ENCODE measurements around the gene RFTN1.

The RFTN1 gene

DNA sequence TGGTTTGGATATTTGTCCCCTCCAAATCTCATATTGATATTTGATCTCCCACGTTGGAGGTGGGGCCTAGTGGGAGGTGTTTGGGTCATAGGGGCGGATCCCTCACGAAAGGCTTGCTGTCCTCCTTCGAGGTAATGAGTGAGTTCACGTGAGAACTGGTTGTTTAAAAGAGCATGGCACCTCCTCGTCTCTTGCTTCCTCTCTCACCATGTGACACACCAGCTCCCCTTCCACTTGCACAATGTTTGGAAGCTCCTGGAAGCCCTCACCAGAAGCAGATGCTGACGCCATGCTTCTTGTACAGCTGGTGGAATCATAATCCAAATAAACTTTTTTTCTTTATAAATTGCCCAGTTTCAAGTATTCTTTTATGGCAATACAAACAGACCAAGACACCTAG, 38.6 kb downstream of the RFTN1 start:
- peaks cover 81% of the 10 kb centered on the region for H3K36me3 ChIP-seq (ENCODE audit: insufficient read depth, low read length)
- peaks cover 28% of the 10 kb centered on the region for H3K4me1 ChIP-seq (ENCODE audit: insufficient read depth, low read length, poor library complexity, severe bottlenecking)
- TF ChIP-seq, protein P1, sequence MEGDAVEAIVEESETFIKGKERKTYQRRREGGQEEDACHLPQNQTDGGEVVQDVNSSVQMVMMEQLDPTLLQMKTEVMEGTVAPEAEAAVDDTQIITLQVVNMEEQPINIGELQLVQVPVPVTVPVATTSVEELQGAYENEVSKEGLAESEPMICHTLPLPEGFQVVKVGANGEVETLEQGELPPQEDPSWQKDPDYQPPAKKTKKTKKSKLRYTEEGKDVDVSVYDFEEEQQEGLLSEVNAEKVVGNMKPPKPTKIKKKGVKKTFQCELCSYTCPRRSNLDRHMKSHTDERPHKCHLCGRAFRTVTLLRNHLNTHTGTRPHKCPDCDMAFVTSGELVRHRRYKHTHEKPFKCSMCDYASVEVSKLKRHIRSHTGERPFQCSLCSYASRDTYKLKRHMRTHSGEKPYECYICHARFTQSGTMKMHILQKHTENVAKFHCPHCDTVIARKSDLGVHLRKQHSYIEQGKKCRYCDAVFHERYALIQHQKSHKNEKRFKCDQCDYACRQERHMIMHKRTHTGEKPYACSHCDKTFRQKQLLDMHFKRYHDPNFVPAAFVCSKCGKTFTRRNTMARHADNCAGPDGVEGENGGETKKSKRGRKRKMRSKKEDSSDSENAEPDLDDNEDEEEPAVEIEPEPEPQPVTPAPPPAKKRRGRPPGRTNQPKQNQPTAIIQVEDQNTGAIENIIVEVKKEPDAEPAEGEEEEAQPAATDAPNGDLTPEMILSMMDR (conservative IDR thresholded peaks at IDR 0.05; ENCODE audit: low read length) = no peak
- TF ChIP-seq EZH2phosphoT487 (IDR thresholded peaks at IDR 0.05; ENCODE audit: borderline replicate concordance) = no peak
- H2AFZ ChIP-seq (ENCODE audit: low read length) = no peak overlapping the region
- H3K9me2 ChIP-seq (replicated peaks; ENCODE audit: low read depth, low read length) = no peaks in the 10 kb centered on the region
- no peak overlapping the region for H3K4me3 ChIP-seq (ENCODE audit: low read length, poor library complexity, severe bottlenecking)
- H3K4me2 ChIP-seq (ENCODE audit: low read depth, low read length, poor library complexity, severe bottlenecking) = no peak overlapping the region
- no peaks in the 10 kb centered on the region for H3F3A ChIP-seq (ENCODE audit: low read depth)
- H3K79me2 ChIP-seq (ENCODE audit: insufficient read depth, low read length) = peaks cover 98% of the 10 kb centered on the region
- peaks cover under 1% of the 10 kb centered on the region for H4K20me1 ChIP-seq (ENCODE audit: insufficient read depth, low read length, poor library complexity, severe bottlenecking)
- peaks cover 9% of the 10 kb centered on the region; the same call in 1 of the 2 replicates for H3K9me3 ChIP-seq (ENCODE audit: insufficient read depth, low read depth, low read length)
- no peak overlapping the region for H3K9ac ChIP-seq (ENCODE audit: low read depth, low read length, poor library complexity, severe bottlenecking)
- H3K27me3 ChIP-seq (ENCODE audit: insufficient read depth, low read length, poor library complexity, severe bottlenecking) = no peaks in the 10 kb centered on the region

DNA sequence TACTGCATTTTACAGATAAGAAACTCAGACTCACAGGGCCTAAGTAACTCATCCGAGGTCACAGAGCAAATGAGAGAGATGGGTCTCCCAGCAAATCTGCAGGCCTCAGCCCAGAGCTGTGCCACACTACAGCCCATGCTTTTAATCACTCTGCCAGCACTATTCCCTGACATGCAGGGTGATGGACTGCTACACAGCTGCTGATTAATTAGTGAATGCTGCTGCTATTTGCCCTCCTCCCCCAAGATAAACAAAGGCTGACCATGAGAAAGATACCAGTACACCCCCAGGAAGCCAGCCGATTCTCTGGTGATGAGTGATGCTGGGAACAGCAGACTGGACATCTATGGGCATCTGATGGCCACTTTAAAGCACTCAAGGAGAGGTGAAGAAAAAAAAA, 39.3 kb downstream of the RFTN1 start:
- Histone ChIP-seq H3K4me1 (ENCODE audit: insufficient read depth, low read length, poor library complexity, severe bottlenecking) (peaks cover 24% of the 10 kb centered on the region), H3K36me3 (ENCODE audit: insufficient read depth, low read length) (peaks cover 80% of the 10 kb centered on the region), H3K4me2 (ENCODE audit: low read depth, low read length, poor library complexity, severe bottlenecking) (no peak overlapping the region), H3K9me3 (ENCODE audit: insufficient read depth, low read depth, low read length) (peaks cover 9% of the 10 kb centered on the region; the same call in 1 of the 2 replicates), H4K20me1 (ENCODE audit: insufficient read depth, low read length, poor library complexity, severe bottlenecking) (no peaks in the 10 kb centered on the region), H2AFZ (ENCODE audit: low read length) (no peak overlapping the region), H3K27me3 (ENCODE audit: insufficient read depth, low read length, poor library complexity, severe bottlenecking) (no peaks in the 10 kb centered on the region), H3K9ac (ENCODE audit: low read depth, low read length, poor library complexity, severe bottlenecking) (no peak overlapping the region), H3F3A (ENCODE audit: low read depth) (no peaks in the 10 kb centered on the region), H3K9me2 (replicated peaks; ENCODE audit: low read depth, low read length) (no peaks in the 10 kb centered on the region), H3K79me2 (ENCODE audit: insufficient read depth, low read length) (peaks cover 98% of the 10 kb centered on the region), H3K4me3 (ENCODE audit: low read length, poor library complexity, severe bottlenecking) (no peak overlapping the region)
- TF ChIP-seq, protein P1 (conservative IDR thresholded peaks at IDR 0.05; ENCODE audit: low read length) = no peak

DNA sequence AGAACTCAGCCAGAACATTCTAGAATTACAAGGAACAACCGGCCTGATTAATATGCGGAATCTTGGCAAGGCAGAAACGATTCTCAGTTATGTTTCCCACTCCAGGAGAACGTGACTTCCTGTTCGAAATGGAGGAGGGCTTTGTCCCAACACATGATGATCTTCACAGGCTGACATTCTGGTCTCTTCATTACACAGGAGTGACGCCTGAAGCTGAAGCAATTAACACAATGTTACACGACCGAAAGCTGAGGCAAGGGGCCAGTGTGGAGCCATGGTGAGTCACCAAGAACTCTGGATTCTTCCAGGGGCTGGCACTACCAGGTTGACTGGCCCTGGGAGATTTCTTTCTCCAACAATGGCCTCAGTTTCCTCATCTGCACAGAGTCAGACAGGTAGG, 40.9 kb downstream of the RFTN1 start:
- H3K4me1 ChIP-seq (ENCODE audit: insufficient read depth, low read length, poor library complexity, severe bottlenecking) = peaks cover 38% of the 10 kb centered on the region
- no peak overlapping the region for H3K9ac ChIP-seq (ENCODE audit: low read depth, low read length, poor library complexity, severe bottlenecking)
- H3K9me2 ChIP-seq (replicated peaks; ENCODE audit: low read depth, low read length) = no peaks in the 10 kb centered on the region
- no peaks in the 10 kb centered on the region for H3K27me3 ChIP-seq (ENCODE audit: insufficient read depth, low read length, poor library complexity, severe bottlenecking)
- no peaks in the 10 kb centered on the region for H3F3A ChIP-seq (ENCODE audit: low read depth)
- H2AFZ ChIP-seq (ENCODE audit: low read length) = no peak overlapping the region
- peaks cover 11% of the 10 kb centered on the region for H4K20me1 ChIP-seq (ENCODE audit: insufficient read depth, low read length, poor library complexity, severe bottlenecking)
- H3K36me3 ChIP-seq (ENCODE audit: insufficient read depth, low read length) = peaks cover 68% of the 10 kb centered on the region
- H3K79me2 ChIP-seq (ENCODE audit: insufficient read depth, low read length) = peaks cover 97% of the 10 kb centered on the region
- no peak overlapping the region for H3K4me2 ChIP-seq (ENCODE audit: low read depth, low read length, poor library complexity, severe bottlenecking)
- no peak overlapping the region for H3K4me3 ChIP-seq (ENCODE audit: low read length, poor library complexity, severe bottlenecking)
- peaks cover 9% of the 10 kb centered on the region; the same call in 1 of the 2 replicates for H3K9me3 ChIP-seq (ENCODE audit: insufficient read depth, low read depth, low read length)
- TF ChIP-seq EZH2phosphoT487 (IDR thresholded peaks at IDR 0.05; ENCODE audit: borderline replicate concordance) = no peak
- TF ChIP-seq, protein P1 (conservative IDR thresholded peaks at IDR 0.05; ENCODE audit: low read length) = no peak

Data from Loucy (cell line).